ENCODE data around the gene UBE2D2.
"Not testable (repeated sequence)": the region's sequence is repeated elsewhere in the genome, so short reads cannot be mapped to it uniquely, and the experiment has no call there.

Gene UBE2D2

GRCh38 chr5:139549162-139549894 is 11.8 kb upstream of the UBE2D2 start:
- DNase-seq (ENCODE audit: low spot score), result no peak

DNA sequence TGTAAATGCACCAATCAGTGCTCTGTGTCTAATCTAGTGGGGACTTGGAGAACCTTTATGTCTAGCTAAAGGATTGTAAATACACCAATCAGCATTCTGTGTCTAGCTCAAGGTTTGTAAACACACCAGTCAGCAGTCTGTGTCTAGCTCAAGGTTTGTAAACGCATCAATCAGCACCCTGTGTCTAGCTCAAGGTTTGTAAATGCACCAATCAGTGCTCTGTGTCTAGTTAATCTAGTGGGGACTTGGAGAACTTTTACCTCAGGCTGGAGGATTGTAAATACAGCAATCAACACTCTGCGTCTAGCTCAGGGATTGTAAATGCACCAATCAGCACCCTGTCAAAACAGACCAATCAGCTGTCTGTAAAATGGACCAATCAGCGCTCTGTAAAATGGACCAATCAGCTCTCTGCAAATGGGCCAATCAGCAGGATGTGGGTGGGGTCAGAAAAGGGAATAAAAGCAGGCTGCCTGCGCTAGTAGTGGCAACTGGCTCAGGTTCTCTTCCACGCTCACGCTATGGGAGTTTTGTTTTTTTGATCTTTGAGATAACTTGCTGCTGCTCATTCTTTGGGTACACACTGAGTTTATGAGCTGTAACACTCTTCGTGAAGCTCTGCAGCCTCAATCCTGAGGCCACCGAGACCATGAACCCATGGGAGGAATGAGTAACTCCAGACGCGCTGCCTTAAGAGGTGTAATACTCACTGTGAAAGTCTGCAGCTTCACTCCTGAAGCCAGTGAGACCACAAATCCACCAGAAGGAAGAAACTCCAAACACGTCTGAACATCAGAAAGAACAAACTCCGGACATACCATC is 10.9 kb upstream of the UBE2D2 start:
- not testable (repeated sequence) for DNase-seq (ENCODE audit: low spot score)

GRCh38 chr5:139551191-139551889 is 9.8 kb upstream of the UBE2D2 start:
- DNase-seq (ENCODE audit: low spot score), result no peak

DNA sequence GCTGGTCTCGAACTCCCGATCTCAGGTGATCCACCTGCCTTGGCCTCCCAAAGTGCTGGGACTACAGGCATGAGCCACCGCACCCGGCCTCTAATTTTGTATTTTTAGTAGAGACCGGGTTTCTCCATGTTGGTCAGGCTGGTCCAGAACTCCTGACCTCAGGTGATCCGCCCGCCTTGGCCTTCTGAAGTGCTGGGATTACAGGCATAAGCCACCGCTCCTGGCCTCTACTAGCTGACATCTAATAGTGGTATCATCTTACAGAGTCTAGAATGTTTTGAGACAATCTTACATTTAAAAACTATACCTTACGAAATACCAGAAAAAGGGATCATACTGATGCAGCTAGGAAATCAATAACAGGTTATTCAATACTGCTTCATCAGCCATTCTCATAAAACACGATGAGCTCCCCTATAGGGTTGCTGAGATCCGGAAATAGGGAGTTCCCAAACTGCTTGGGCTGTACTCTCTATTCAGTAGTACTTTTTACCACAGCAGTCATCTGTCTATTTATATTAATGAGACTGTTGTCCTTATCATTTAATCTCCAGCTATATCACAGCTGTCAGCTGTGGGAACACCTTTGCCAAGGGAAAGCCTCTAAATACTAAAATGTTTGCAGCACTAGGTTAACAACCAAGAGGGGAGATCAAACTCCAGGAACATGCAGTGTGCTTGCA is 8.1 kb upstream of the UBE2D2 start:
- no peak for DNase-seq (ENCODE audit: low spot score)

- no peak for DNase-seq (ENCODE audit: low spot score)
Measured at GRCh38 chr5:139554264-139554663, 6.9 kb upstream of the UBE2D2 start.

GRCh38 chr5:139557811-139558210 is 3.3 kb upstream of the UBE2D2 start:
- no peak for DNase-seq (ENCODE audit: low spot score)

DNA sequence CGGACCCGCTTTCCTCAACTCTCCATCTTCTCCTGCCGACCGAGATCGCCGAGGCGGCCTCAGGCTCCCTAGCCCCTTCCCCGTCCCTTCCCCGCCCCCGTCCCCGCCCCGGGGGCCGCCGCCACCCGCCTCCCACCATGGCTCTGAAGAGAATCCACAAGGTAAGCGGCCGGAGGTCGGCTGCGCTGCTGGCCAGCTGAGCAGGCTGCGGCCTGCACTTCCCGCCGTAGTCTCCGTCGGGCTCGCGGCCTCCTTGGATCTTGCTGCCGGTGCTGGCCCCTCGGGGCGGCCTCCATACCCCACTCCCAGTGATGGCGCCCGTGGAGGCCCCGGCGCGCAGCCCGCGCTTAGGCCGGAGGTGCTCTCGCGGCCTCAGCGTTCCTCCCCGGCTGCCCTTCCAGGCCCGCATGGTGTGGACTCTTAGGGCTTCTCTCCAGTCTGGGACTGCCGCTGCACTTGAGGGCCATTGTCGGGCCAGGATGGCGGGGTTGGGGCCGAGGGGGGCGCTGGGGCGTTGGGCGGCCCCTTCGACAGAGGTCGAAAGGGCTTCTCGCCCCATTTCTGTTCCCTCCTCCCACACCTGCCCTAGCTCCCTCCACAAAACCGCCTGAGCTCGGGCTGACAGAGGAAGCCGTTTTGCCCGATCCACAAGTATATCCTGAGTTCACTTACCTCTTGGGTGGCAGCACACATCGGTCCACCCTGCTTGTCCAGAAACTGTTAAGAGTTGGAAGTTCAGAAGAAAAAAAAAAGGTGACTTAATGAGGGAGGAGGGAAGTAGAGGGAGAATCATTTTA is 714 bp downstream of the UBE2D2 start:
- DNase-seq (ENCODE audit: low spot score), result no peak

DNA sequence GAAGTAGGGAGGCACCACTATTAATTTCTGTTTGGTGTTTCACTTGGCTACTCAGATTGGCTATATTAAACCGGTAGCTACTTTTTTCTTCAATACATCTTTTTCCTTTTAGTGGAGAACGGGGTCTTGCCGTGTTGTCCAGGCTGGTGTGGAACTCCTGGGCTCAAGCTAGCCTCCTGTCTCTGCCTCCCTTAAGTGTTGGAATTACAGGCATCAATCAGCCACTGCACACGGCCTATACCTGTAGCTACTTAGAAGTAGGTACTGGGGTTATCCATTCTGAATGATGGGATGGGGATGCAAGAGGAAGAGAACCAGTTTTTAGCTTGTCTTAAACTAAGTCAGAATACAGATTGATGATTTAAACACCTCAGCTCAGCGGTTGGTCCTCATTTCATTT is 1.7 kb downstream of the UBE2D2 start:
- DNase-seq (ENCODE audit: low spot score), result no peak

GRCh38 chr5:139565411-139566305 is 4.5 kb downstream of the UBE2D2 start:
- no peak for DNase-seq (ENCODE audit: low spot score)

DNA sequence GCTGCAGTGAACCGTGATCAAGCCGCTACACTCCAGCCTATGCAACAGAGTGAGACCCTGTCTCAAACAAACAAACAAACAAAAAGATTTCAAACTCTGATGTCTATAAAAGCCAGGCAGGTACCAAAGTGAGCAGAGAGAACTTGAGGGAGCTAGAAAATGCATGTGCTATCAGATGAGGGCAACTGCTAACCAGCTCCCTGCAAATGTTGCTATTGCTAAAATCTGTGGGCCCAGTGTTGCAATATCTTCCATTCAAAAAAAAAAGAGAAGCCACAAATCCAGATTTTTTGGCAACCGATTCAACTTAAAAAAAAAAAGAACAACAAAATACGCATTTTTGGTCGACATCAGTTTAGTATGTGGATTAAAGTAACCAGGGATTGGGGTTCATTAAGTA is 5.5 kb downstream of the UBE2D2 start:
- no peak for DNase-seq (ENCODE audit: low spot score)

DNA sequence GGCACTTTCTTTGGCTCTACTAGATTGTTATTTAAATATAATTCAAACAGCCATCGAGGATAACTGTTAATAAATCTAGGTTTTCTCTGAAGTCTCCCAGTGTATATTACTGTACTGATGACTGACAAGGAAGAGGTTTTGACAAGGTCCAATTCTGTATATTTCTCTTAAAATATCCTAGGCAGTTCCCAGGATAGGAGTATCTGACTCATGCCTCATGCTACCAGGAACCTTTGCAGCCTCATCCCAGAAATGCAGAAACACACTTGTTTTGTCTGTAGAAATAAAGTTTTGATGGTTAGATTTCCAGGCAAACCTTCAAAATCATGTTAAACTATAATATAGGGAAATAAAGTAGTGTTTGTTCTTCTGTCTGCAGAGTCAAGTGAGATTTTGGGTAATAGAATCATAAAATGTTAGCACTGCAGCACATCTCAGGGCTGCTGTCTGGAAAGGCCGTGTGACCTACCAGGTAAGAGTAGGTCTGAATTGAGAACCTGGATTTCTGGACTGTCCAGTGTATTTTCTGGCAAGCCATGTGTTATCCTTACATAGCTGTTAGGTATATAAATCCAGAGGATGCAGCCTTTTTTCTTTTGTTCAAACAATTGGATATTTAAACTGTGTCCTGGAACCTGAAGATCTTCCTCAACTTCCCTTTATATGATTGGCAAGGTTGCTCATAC is 8.3 kb downstream of the UBE2D2 start:
- DNase-seq (ENCODE audit: low spot score), result no peak

- no peak for DNase-seq (ENCODE audit: low spot score)
Measured at GRCh38 chr5:139571543-139571942, 10.4 kb downstream of the UBE2D2 start.

DNA sequence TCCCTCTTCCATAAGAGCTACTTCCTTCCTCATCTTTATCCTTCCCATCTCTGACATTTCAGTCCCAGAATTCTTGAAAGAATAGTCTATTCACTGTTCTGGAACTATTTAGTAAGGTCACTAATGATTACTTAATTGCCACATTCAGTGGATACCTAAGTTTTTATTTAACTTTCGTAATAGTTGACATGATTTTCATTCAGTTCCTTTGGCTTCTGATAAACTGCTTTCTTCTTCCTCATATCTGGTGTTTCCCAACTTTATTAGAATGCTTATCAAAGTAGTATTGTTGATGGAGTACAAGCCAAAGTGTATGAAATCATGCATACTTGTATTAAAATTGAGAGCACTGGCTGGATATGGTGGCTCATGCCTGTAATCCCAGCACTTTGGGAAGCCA is 10.8 kb downstream of the UBE2D2 start:
- no peak for DNase-seq (ENCODE audit: low spot score)

GRCh38 chr5:139574641-139575312 is 13.6 kb downstream of the UBE2D2 start:
- no peak for DNase-seq (ENCODE audit: low spot score)

- no peak for DNase-seq (ENCODE audit: low spot score)
Measured at GRCh38 chr5:139575313-139575646, 14.1 kb downstream of the UBE2D2 start.

DNA sequence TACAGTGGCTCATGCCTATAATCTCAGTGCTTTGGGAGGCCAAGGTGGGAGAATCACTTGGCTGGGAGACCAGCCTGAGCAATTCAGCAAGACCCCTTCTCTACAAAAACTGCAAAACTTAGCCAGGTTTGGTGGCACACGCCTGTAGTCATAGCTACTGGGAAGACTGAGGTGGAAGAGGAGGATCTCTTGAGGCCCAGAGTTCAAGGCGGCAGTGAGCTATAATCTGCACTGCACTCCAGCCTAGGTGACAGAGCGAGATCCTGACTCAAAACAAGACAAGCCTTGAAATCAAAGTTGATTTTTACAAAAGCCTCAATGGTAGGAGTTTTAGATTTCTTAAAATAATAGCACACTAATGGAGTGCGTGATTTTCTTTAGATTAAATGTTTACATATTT is 14.6 kb downstream of the UBE2D2 start:
- DNase-seq (ENCODE audit: low spot score), result no peak

- no peak for DNase-seq (ENCODE audit: low spot score)
Measured at GRCh38 chr5:139577689-139578290, 16.7 kb downstream of the UBE2D2 start.

- DNase-seq (ENCODE audit: low spot score), result no peak
Measured at GRCh38 chr5:139578325-139578724, 17.2 kb downstream of the UBE2D2 start.

DNA sequence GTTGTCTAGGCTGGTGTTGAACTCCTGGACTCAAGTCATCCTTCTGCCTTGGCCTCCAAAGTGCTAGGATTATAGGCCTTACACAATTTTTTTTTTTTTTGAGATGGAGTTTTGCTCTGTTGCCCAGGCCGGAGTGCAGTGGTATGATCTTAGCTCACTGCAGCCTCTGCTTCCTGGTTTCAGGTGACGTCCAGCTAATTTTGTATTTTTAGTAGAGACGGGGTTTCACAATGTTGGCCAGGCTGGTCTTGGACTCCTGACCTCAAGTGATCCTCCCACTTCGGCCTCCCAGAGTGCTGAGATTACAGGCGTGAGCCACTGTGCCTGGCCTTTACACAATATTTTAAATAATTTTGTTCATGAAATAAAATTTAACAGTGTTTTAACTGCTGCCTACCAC is 21.0 kb downstream of the UBE2D2 start:
- DNase-seq (ENCODE audit: low spot score), result not testable (repeated sequence)
